OCI-LY1 (cell line): Measurements from ENCODE around the gene CCDC68.

Source experiments
- CTCF ChIP-seq: fragments of 200-600 bp; sonication (generic), shearing (Covaris generic); IDR thresholded peaks from 2 replicates; pipeline ENCODE4 v1.5.1; 2017; ENCODE audit warnings: mild to moderate bottlenecking, antibody characterized with exemption, low read length, moderate library complexity, mixed read lengths
- EZH2 ChIP-seq: fragments of 200-600 bp; sonication (generic), shearing (Covaris generic); IDR thresholded peaks from 2 replicates; pipeline ENCODE4 v1.8.0; 2017; ENCODE audit warnings: borderline replicate concordance, mixed run types, mild to moderate bottlenecking, antibody characterized with exemption, low read length, moderate library complexity, mixed read lengths

GRCh38 chr18:54905629-54906028 lies 53.6 kb downstream of the CCDC68 start:
- TF ChIP-seq CTCF (no peak), EZH2 (no peak)
